GM21619 (cell line): Measurements from ENCODE around the gene LAMC1.
A peak's percentile ranks its signal among the peaks of the same experiment; 100 is the strongest.

Source experiments
- ATAC-seq: cut with Tn5 transposase; IDR thresholded peaks from one replicate; pipeline ENCODE4 v1.9.1; 2021; ENCODE audit not compliant: unreplicated experiment

LAMC1 gene

GRCh38 chr1:183023146-183023600, at the start of gene LAMC1:
Gene LAMC1 (plus strand): TSS chr1:183023420. CDS start chr1:183023717, 297 bp downstream.
- peak; percentile 28 for ATAC-seq

GRCh38 chr1:182974506-182975191, 48.6 kb upstream of the LAMC1 start:
- no peak for ATAC-seq

GRCh38 chr1:182977480-182977879, 45.7 kb upstream of the LAMC1 start:
- ATAC-seq, result no peak

- ATAC-seq, result no peak
These were observed 44.9 kb upstream of the LAMC1 start for GRCh38 chr1:182978151-182978853.

GRCh38 chr1:182984138-182984537, 39.1 kb upstream of the LAMC1 start:
- no peak for ATAC-seq

- no peak for ATAC-seq
These were observed 38.6 kb upstream of the LAMC1 start for GRCh38 chr1:182984621-182985020.

- ATAC-seq, result no peak
These were observed 37.3 kb upstream of the LAMC1 start for GRCh38 chr1:182985876-182986275.

- no peak for ATAC-seq
These were observed 32.6 kb upstream of the LAMC1 start for GRCh38 chr1:182990413-182991144.

GRCh38 chr1:182993746-182994145, 29.5 kb upstream of the LAMC1 start:
- ATAC-seq, result no peak

- ATAC-seq, result no peak
These were observed 27.3 kb upstream of the LAMC1 start for GRCh38 chr1:182995894-182996293.

GRCh38 chr1:182996816-182997215, 26.4 kb upstream of the LAMC1 start:
- ATAC-seq, result no peak

- ATAC-seq, result no peak
These were observed 24.7 kb upstream of the LAMC1 start for GRCh38 chr1:182998482-182998881.

- no peak for ATAC-seq
These were observed 22.9 kb upstream of the LAMC1 start for GRCh38 chr1:183000167-183000962.

- no peak for ATAC-seq
These were observed 21.0 kb upstream of the LAMC1 start for GRCh38 chr1:183002267-183002666.

GRCh38 chr1:183002797-183003196, 20.4 kb upstream of the LAMC1 start:
- ATAC-seq, result no peak

- ATAC-seq, result no peak
These were observed 20.0 kb upstream of the LAMC1 start for GRCh38 chr1:183003203-183003602.

GRCh38 chr1:183004141-183004540, 19.1 kb upstream of the LAMC1 start:
- no peak for ATAC-seq

- no peak for ATAC-seq
These were observed 11.4 kb upstream of the LAMC1 start for GRCh38 chr1:183011859-183012258.

- ATAC-seq, result no peak
These were observed 10.8 kb upstream of the LAMC1 start for GRCh38 chr1:183012301-183012994.

- ATAC-seq, result no peak
These were observed 4.0 kb upstream of the LAMC1 start for GRCh38 chr1:183019139-183019740.
